ENCODE results near the gene MSANTD7. TPM values are rescaled to one million over a fixed set of nuclear protein-coding genes. Genes with fewer than 3 reads are reported as not detected.

Gene MSANTD7
- polyA plus RNA-seq, 3 donors, result 5.0 to 7.6 (median 7.3) TPM

GRCh38 chr10:14821635-14822375 is 16.3 kb upstream of the MSANTD7 start:
- Mint-ChIP-seq H3K27ac (no peak overlapping the region), H3K4me3 (no peak overlapping the region), H3K36me3 (no peaks in the 10 kb centered on the region), H3K9me3 (peaks cover 9 to 23% (median 16%) of the 10 kb centered on the region in 7 donors), H3K27me3 (ENCODE audit: low read depth in 3 of 3) (peaks cover 0 to 3% (median 0%) of the 10 kb centered on the region in 3 donors), H3K4me1 (peaks cover 15% of the 10 kb centered on the region)
- Histone ChIP-seq H3K79me2 (ENCODE audit: insufficient read depth, low read length) (no peaks in the 10 kb centered on the region), H3K4me2 (replicated peaks; ENCODE audit: extremely low read depth, low read length, poor library complexity, severe bottlenecking) (no peak overlapping the region), H3K9me3 (replicated peaks in 1 of 2; ENCODE audit: control insufficient read depth in 1 of 2, insufficient read depth in 1 of 2, low read length in 2 of 2) (peaks cover 0 to 13% of the 10 kb centered on the region in 2 donors), H3K4me1 (ENCODE audit: control insufficient read depth in 1 of 2, insufficient read depth in 2 of 2, low read length in 2 of 2) (peaks cover 5 to 7% of the 10 kb centered on the region in 2 donors), H3K27me3 (ENCODE audit: control insufficient read depth in 2 of 2, insufficient read depth in 2 of 2, low read length in 2 of 2) (no peaks in the 10 kb centered on the region), H3K4me3 (replicated peaks in 1 of 3; ENCODE audit: low read depth in 2 of 3, low read length in 3 of 3) (no peak overlapping the region), H2AFZ (ENCODE audit: insufficient read depth, low read depth, low read length, poor library complexity, severe bottlenecking) (no peak overlapping the region), H3K36me3 (replicated peaks in 1 of 2; ENCODE audit: control insufficient read depth in 1 of 2, insufficient read depth in 2 of 2, low read length in 2 of 2) (no peaks in the 10 kb centered on the region), H3K9ac (ENCODE audit: insufficient read depth, low read length, poor library complexity, severe bottlenecking) (no peak overlapping the region), H3K27ac (ENCODE audit: low read depth in 1 of 2, low read length in 2 of 2) (no peak overlapping the region), H4K20me1 (ENCODE audit: insufficient read depth, low read length) (peaks cover 5% of the 10 kb centered on the region)
- 80% methylated on average over 1 of the region's 6 CpGs for WGBS (ENCODE audit: insufficient coverage)
- intact Hi-C loops (cut with micrococcal nuclease), result loop anchor here (5.0 to 10.0 kb wide), 5 partner anchors 60 to 317 kb away; no protein-coding TSS in a partner anchor
- TF ChIP-seq, protein P1, sequence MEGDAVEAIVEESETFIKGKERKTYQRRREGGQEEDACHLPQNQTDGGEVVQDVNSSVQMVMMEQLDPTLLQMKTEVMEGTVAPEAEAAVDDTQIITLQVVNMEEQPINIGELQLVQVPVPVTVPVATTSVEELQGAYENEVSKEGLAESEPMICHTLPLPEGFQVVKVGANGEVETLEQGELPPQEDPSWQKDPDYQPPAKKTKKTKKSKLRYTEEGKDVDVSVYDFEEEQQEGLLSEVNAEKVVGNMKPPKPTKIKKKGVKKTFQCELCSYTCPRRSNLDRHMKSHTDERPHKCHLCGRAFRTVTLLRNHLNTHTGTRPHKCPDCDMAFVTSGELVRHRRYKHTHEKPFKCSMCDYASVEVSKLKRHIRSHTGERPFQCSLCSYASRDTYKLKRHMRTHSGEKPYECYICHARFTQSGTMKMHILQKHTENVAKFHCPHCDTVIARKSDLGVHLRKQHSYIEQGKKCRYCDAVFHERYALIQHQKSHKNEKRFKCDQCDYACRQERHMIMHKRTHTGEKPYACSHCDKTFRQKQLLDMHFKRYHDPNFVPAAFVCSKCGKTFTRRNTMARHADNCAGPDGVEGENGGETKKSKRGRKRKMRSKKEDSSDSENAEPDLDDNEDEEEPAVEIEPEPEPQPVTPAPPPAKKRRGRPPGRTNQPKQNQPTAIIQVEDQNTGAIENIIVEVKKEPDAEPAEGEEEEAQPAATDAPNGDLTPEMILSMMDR (IDR thresholded peaks at IDR 0.05), result no peak
- no peak for DNase-seq

DNA sequence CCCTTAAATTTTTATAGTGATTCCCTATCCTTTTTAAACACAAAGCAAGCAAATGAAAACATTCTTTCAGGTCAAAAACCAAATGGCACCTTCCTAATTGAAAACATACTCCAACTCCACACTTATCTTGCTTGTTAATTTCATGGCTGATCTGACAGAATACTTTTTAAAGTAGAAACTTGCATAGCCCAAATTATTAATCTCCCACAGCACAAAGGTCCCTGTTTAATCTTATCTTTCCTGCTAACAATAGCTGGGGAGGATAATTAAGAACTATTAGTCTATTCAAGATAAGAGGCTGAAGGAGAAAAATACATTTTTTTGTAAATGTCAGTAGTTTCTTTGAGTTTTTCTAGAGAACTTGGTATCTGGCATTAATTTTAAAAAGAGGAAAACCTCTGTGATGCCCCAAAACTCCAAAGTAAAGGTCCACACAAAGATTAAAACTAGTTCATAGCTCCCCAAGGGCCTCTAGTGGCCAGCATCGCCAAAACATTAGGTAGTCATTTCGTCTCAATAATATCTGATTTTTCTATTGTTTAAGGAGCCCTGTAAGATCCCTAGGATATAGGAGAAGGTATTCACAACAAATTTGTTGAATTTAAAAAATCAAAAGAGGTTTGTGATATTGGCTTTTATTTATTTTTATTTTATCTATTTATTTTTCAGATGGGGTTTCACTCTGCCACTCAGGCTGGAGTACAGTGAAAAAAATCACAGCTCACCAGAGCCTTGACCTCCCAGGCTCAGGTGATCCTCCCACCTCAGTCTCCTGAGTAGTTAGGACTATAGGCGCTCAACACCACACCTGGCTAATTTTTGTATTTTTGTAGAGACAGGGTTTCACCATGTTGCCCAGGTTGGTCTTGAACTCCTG is 15.0 kb upstream of the MSANTD7 start:
- Histone ChIP-seq H3K4me2 (replicated peaks; ENCODE audit: extremely low read depth, low read length, poor library complexity, severe bottlenecking) (no peak overlapping the region), H3K4me1 (ENCODE audit: control insufficient read depth in 1 of 2, insufficient read depth in 2 of 2, low read length in 2 of 2) (peaks cover 12% of the 10 kb centered on the region in 2 donors), H3K9me3 (replicated peaks in 1 of 2; ENCODE audit: control insufficient read depth in 1 of 2, insufficient read depth in 1 of 2, low read length in 2 of 2) (peaks cover 0 to 13% of the 10 kb centered on the region in 2 donors), H3K36me3 (replicated peaks in 1 of 2; ENCODE audit: control insufficient read depth in 1 of 2, insufficient read depth in 2 of 2, low read length in 2 of 2) (no peaks in the 10 kb centered on the region), H3K27ac (ENCODE audit: low read depth in 1 of 2, low read length in 2 of 2) (no peak overlapping the region), H4K20me1 (ENCODE audit: insufficient read depth, low read length) (peaks cover 5% of the 10 kb centered on the region), H2AFZ (ENCODE audit: insufficient read depth, low read depth, low read length, poor library complexity, severe bottlenecking) (no peak overlapping the region), H3K79me2 (ENCODE audit: insufficient read depth, low read length) (no peaks in the 10 kb centered on the region), H3K9ac (ENCODE audit: insufficient read depth, low read length, poor library complexity, severe bottlenecking) (no peak overlapping the region), H3K4me3 (replicated peaks in 1 of 3; ENCODE audit: low read depth in 2 of 3, low read length in 3 of 3) (no peak overlapping the region), H3K27me3 (ENCODE audit: control insufficient read depth in 2 of 2, insufficient read depth in 2 of 2, low read length in 2 of 2) (no peaks in the 10 kb centered on the region)
- intact Hi-C loops (cut with micrococcal nuclease), result loop anchor here (5.0 to 10.0 kb wide), 5 partner anchors 61 to 318 kb away; no protein-coding TSS in a partner anchor
- no CpG with 5 or more reads among the region's 3 CpGs for WGBS (ENCODE audit: insufficient coverage)
- Mint-ChIP-seq H3K27ac (no peak overlapping the region), H3K9me3 (peaks cover 9 to 19% (median 14%) of the 10 kb centered on the region in 7 donors), H3K27me3 (ENCODE audit: low read depth in 3 of 3) (peaks cover 0 to 3% (median 0%) of the 10 kb centered on the region in 3 donors), H3K36me3 (no peaks in the 10 kb centered on the region), H3K4me3 (no peak overlapping the region), H3K4me1 (peaks cover 22% of the 10 kb centered on the region)
- DNase-seq, result peak; percentile 16 to 43 (median 31)
- TF ChIP-seq, protein P1 (IDR thresholded peaks at IDR 0.05), result peak; percentile 66

All from CD14-positive monocyte (primary cell).